Neuronal stem cell (in vitro differentiated cells): Measurements from ENCODE around the gene LTA.

Experiments used
- DNase-seq: peaks from one replicate; pipeline ENCODE4 v3.0.0-alpha.2; 2013; ENCODE audit warnings: low spot score
- H2AFZ ChIP-seq: one replicate; pipeline ENCODE4 v1.6.1; 2013; ENCODE audit warnings: mild to moderate bottlenecking, low read length, inconsistent platforms
- H2AK5ac ChIP-seq: 2 replicates; pipeline ENCODE4 v1.6.1; 2013; ENCODE audit warnings: low read depth, mild to moderate bottlenecking, inconsistent platforms, low read length, moderate library complexity, mixed read lengths
- H2BK120ac ChIP-seq: 2 replicates; pipeline ENCODE4 v1.6.1; 2013; ENCODE audit warnings: low read depth, mild to moderate bottlenecking, inconsistent platforms, low read length, moderate library complexity, mixed read lengths
- H2BK12ac ChIP-seq: one replicate; pipeline ENCODE4 v1.6.1; 2013; ENCODE audit warnings: low read length, inconsistent platforms
- H2BK15ac ChIP-seq: 2 replicates; pipeline ENCODE4 v1.6.1; 2013; ENCODE audit warnings: mild to moderate bottlenecking, low read length, inconsistent platforms, mixed read lengths
- H2BK5ac ChIP-seq: one replicate; pipeline ENCODE4 v1.6.1; 2013; ENCODE audit warnings: inconsistent platforms, mild to moderate bottlenecking, low read length, moderate library complexity
- H3K14ac ChIP-seq: one replicate; pipeline ENCODE4 v1.6.1; 2013; ENCODE audit warnings: low read length, inconsistent platforms
- H3K18ac ChIP-seq: 2 replicates; pipeline ENCODE4 v1.6.1; 2013; ENCODE audit warnings: low read length, inconsistent platforms
- H3K23ac ChIP-seq: 2 replicates; pipeline ENCODE4 v1.6.1; 2013; ENCODE audit warnings: low read depth, mild to moderate bottlenecking, mixed read lengths, low read length, inconsistent platforms; ENCODE audit not compliant: poor library complexity
- H3K27ac ChIP-seq: replicated peaks from 3 replicates; pipeline ENCODE4 v1.5.1; 2013; ENCODE audit warnings: low read length, inconsistent platforms
- H3K27me3 ChIP-seq, 3 experiments: 2 replicates each; pipeline ENCODE4 v1.6.1; 2013; ENCODE audit warnings: low read length in 3 of 3, mild to moderate bottlenecking in 2 of 3, inconsistent platforms in 1 of 3, low read depth in 1 of 3, mixed read lengths in 1 of 3, moderate library complexity in 1 of 3; ENCODE audit not compliant: control insufficient read depth in 3 of 3, insufficient read depth in 3 of 3
- H3K36me3 ChIP-seq, 2 donors: replicated peaks in 1 of 2; 2 replicates each; pipeline ENCODE4 v1.6.1; 2013; ENCODE audit warnings: low read length in 2 of 2; ENCODE audit not compliant: control insufficient read depth in 2 of 2, insufficient read depth in 2 of 2
- H3K4ac ChIP-seq: 2 replicates; pipeline ENCODE4 v1.6.1; 2013; ENCODE audit warnings: inconsistent platforms, mild to moderate bottlenecking, low read length, moderate library complexity
- H3K4me1 ChIP-seq, 2 donors: 1 replicate in 1 of 2; 2 replicates in 1 of 2; pipeline ENCODE4 v1.6.1; 2013; ENCODE audit warnings: low read length in 2 of 2, low read depth in 1 of 2; ENCODE audit not compliant: control insufficient read depth in 2 of 2, insufficient read depth in 1 of 2
- H3K4me2 ChIP-seq: one replicate; pipeline ENCODE4 v1.6.1; 2013; ENCODE audit warnings: mild to moderate bottlenecking, low read length, inconsistent platforms; ENCODE audit not compliant: insufficient read depth, poor library complexity, severe bottlenecking
- H3K4me3 ChIP-seq, 2 donors: 2 replicates each; pipeline ENCODE4 v1.5.1; 2013; ENCODE audit warnings: low read length in 2 of 2, mild to moderate bottlenecking in 2 of 2, inconsistent platforms in 1 of 2, moderate library complexity in 1 of 2
- H3K79me1 ChIP-seq: one replicate; pipeline ENCODE4 v1.6.1; 2013; ENCODE audit warnings: low read depth, mild to moderate bottlenecking, inconsistent platforms, low read length, moderate library complexity
- H3K9ac ChIP-seq: one replicate; pipeline ENCODE4 v1.6.1; 2013; ENCODE audit warnings: mild to moderate bottlenecking, low read depth, low read length, inconsistent platforms; ENCODE audit not compliant: poor library complexity
- H3K9me3 ChIP-seq, 2 donors: replicated peaks in 1 of 2; 2 replicates each; pipeline versions ENCODE3 to v1.6.1; 2013; ENCODE audit warnings: low read length in 2 of 2, mild to moderate bottlenecking in 2 of 2, inconsistent platforms in 1 of 2, low read depth in 1 of 2, mixed read lengths in 1 of 2, moderate library complexity in 1 of 2; ENCODE audit not compliant: control insufficient read depth in 2 of 2, insufficient read depth in 1 of 2
- H4K8ac ChIP-seq: one replicate; pipeline ENCODE4 v1.6.1; 2013; ENCODE audit warnings: low read depth, mild to moderate bottlenecking, inconsistent platforms, low read length, moderate library complexity
- H4K91ac ChIP-seq: one replicate; pipeline ENCODE4 v1.6.1; 2013; ENCODE audit warnings: low read length, low read depth, mild to moderate bottlenecking, inconsistent platforms; ENCODE audit not compliant: poor library complexity
- WGBS, 2 donors: extraction: QIAGEN DNeasy Blood & Tissue Kit; methylation state at CpG; one replicate each; pipeline ENCODE4 v1.1.7; 2013; ENCODE audit warnings: missing lambda C conversion rate in 2 of 2, mixed read lengths in 1 of 2; ENCODE audit not compliant: insufficient read length in 2 of 2, insufficient replicate concordance in 1 of 2; ENCODE audit errors: extremely low coverage in 2 of 2; 5-methylcytosine and 5-hydroxymethylcytosine counted together

The LTA gene

DNA sequence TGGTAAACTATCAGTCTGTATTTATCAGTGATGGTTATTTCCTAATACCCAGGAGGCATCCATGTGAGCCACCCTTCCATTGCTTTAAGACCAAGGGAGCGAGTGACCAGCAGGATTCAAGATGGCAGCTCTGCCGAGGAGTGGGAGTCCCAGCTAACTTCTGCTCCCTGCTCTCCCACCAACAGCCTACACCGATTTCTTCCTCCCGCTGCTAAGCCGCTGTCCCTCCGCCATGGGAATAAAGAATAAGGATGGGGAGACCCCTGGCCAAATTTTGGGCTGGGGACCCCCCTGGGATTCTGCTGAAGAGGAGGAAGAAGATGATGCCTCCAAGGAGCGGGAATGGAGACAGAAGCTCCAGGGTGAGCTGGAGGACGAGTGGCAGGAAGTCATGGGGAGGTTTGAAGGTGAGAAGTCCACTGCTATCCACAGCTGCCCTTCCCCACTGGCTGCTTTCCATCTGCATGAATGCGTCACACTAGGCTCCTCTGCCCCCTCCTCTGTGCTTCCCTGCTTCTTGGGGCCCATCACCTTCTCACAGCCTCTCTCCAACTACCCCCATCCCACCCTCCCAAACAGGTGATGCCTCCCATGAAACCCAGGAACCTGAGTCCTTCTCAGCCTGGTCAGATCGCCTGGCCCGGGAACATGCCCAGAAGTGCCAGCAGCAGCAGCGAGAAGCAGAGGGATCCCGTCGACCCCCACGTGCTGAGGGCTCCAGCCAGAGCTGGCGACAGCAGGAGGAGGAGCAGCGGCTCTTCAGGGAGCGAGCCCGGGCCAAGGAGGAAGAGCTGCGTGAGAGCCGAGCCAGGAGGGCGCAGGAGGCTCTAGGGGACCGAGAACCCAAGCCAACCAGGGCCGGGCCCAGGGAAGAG lies 14.4 kb upstream of the LTA start:
- no peak overlapping the region for H2AK5ac ChIP-seq
- H3K4me1 ChIP-seq, result peaks cover 0 to 7% of the 10 kb centered on the region in 2 donors
- H4K8ac ChIP-seq, result no peak overlapping the region
- no peaks in the 10 kb centered on the region for H3K27me3 ChIP-seq
- peaks cover 37 to 75% of the 10 kb centered on the region in 2 donors for H3K36me3 ChIP-seq
- no peak overlapping the region for H3K14ac ChIP-seq
- H3K23ac ChIP-seq, result peak overlapping the region; percentile 73
- no peak overlapping the region for H3K4ac ChIP-seq
- H3K9me3 ChIP-seq, result no peaks in the 10 kb centered on the region
- no peak overlapping the region for H3K4me3 ChIP-seq
- H2BK15ac ChIP-seq, result no peak overlapping the region
- no peak overlapping the region for H3K18ac ChIP-seq
- no peak for DNase-seq
- no CpG with 5 or more reads among the region's 24 CpGs for WGBS, 2 donors
- H2BK5ac ChIP-seq, result no peak overlapping the region
- H4K91ac ChIP-seq, result no peak overlapping the region
- no peak overlapping the region for H3K4me2 ChIP-seq
- peaks cover 6% of the 10 kb centered on the region for H3K79me1 ChIP-seq
- no peak overlapping the region for H3K9ac ChIP-seq
- no peak overlapping the region for H3K27ac ChIP-seq
- no peak overlapping the region for H2AFZ ChIP-seq
- H2BK12ac ChIP-seq, result no peak overlapping the region
- no peak overlapping the region for H2BK120ac ChIP-seq

- peaks cover 0 to 7% of the 10 kb centered on the region in 2 donors for H3K4me1 ChIP-seq
- H2AK5ac ChIP-seq, result no peak overlapping the region
- peaks cover 37 to 72% of the 10 kb centered on the region in 2 donors for H3K36me3 ChIP-seq
- no peak overlapping the region for H3K9ac ChIP-seq
- DNase-seq, result no peak
- H3K4me3 ChIP-seq, result no peak overlapping the region
- no CpG with 5 or more reads among the region's 8 CpGs for WGBS, 2 donors
- no peak overlapping the region for H3K4me2 ChIP-seq
- H4K8ac ChIP-seq, result no peak overlapping the region
- H2BK12ac ChIP-seq, result no peak overlapping the region
- no peak overlapping the region for H2BK120ac ChIP-seq
- H3K4ac ChIP-seq, result no peak overlapping the region
- H2BK15ac ChIP-seq, result no peak overlapping the region
- H3K23ac ChIP-seq, result peak overlapping the region; percentile 73
- H4K91ac ChIP-seq, result no peak overlapping the region
- peaks cover 6% of the 10 kb centered on the region for H3K79me1 ChIP-seq
- no peak overlapping the region for H3K14ac ChIP-seq
- no peak overlapping the region for H2BK5ac ChIP-seq
- H3K27ac ChIP-seq, result no peak overlapping the region
- no peaks in the 10 kb centered on the region for H3K9me3 ChIP-seq
- no peaks in the 10 kb centered on the region for H3K27me3 ChIP-seq
- no peak overlapping the region for H2AFZ ChIP-seq
- no peak overlapping the region for H3K18ac ChIP-seq
Measured at GRCh38 chr6:31558318-31558625, 13.8 kb upstream of the LTA start.

GRCh38 chr6:31558631-31559500 lies 13.2 kb upstream of the LTA start:
- Histone ChIP-seq H3K4me2 (no peak overlapping the region), H3K23ac (peak overlapping the region; percentile 43), H3K36me3 (peaks cover 37 to 66% of the 10 kb centered on the region in 2 donors), H3K4ac (no peak overlapping the region), H2AK5ac (no peak overlapping the region), H3K27ac (no peak overlapping the region), H3K18ac (no peak overlapping the region), H3K9me3 (no peaks in the 10 kb centered on the region), H3K4me3 (no peak overlapping the region), H2BK12ac (no peak overlapping the region), H4K8ac (no peak overlapping the region), H2BK5ac (no peak overlapping the region), H3K9ac (no peak overlapping the region), H3K4me1 (peaks cover 0 to 7% of the 10 kb centered on the region in 2 donors), H4K91ac (no peak overlapping the region), H3K27me3 (no peaks in the 10 kb centered on the region), H2BK15ac (no peak overlapping the region), H3K14ac (no peak overlapping the region), H2BK120ac (no peak overlapping the region), H3K79me1 (peaks cover 6% of the 10 kb centered on the region), H2AFZ (no peak overlapping the region)
- WGBS, 2 donors, result no CpG with 5 or more reads among the region's 14 CpGs
- no peak for DNase-seq

DNA sequence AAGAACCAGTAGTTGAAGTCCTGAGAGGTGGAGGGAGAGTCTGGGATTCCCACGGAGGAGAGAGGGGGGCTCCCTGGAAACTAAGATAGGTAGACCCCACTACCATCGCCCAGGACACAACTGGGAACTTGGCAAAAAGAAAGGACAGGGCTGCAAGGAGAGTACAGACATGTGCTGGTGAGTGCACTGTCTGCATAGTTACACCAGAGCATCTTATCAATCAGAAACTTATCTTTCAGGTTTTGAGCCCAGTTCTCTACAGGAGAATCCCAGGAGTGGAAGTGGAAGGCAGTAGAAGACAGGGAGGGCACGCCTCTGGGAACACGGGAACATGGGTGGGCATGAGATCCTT lies 12.5 kb upstream of the LTA start:
- H3K4me2 ChIP-seq, result no peak overlapping the region
- no CpG with 5 or more reads among the region's 4 CpGs for WGBS, 2 donors
- H3K9ac ChIP-seq, result no peak overlapping the region
- peaks cover 35 to 59% of the 10 kb centered on the region in 2 donors for H3K36me3 ChIP-seq
- no peak overlapping the region for H2BK12ac ChIP-seq
- no peak overlapping the region for H3K27ac ChIP-seq
- no peak overlapping the region for H4K8ac ChIP-seq
- H3K4me1 ChIP-seq, result peaks cover 0 to 7% of the 10 kb centered on the region in 2 donors
- H3K4me3 ChIP-seq, result no peak overlapping the region
- no peak overlapping the region for H4K91ac ChIP-seq
- no peak overlapping the region for H2BK15ac ChIP-seq
- H3K27me3 ChIP-seq, result no peaks in the 10 kb centered on the region
- no peaks in the 10 kb centered on the region for H3K9me3 ChIP-seq
- H2AFZ ChIP-seq, result no peak overlapping the region
- H3K14ac ChIP-seq, result no peak overlapping the region
- H3K79me1 ChIP-seq, result peaks cover 6% of the 10 kb centered on the region
- DNase-seq, result no peak
- no peak overlapping the region for H2AK5ac ChIP-seq
- H2BK120ac ChIP-seq, result no peak overlapping the region
- H3K4ac ChIP-seq, result no peak overlapping the region
- no peak overlapping the region for H2BK5ac ChIP-seq
- no peak overlapping the region for H3K18ac ChIP-seq
- peak overlapping the region; percentile 43 for H3K23ac ChIP-seq
